GM19455 (cell line): ENCODE data around the gene PLCB4.
"Not testable (repeated sequence)": the region's sequence is repeated elsewhere in the genome, so short reads cannot be mapped to it uniquely, and the experiment has no call there.

Source experiments
- ATAC-seq: cut with Tn5 transposase; IDR thresholded peaks from one replicate; pipeline ENCODE4 v1.9.1; 2021; ENCODE audit not compliant: unreplicated experiment

PLCB4 gene

DNA sequence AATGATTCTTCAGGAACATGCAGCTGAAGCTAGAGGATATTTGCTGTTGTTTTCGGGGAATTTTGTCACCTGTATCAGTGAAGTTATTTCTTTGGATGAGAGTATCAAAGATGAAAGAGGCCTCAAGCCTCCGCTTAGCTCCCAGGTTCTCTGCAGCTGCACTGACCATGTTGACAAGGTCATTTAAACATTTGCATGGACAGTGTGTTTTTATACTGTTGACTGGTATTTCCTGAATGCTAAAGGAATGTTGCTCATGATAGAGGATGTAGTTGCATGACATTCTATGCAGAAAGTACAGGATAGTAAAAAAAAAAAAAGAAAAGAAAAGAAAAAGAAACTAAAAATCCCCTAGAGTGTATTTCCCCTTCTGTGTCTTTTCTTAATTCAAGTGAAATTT lies 279.9 kb downstream of the PLCB4 start:
- ATAC-seq = no peak

DNA sequence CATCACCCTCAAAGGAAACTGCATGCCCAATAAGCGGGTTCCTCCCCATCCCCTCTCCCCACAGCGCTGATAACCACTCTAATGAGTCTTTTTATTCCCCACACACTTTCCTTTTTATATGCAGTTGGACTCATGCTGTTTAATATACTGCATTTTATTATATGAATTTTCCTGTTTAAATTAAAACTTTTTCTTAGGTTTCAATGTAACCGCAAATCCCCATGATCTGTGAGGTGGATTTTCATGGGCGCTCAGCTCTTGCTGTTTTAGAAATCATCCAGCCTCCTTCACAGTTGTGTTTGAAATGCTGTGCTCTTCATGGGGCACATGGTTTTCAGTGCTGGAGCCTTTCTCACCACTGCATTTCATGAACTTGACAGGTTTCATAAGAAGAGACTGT lies 280.4 kb downstream of the PLCB4 start:
- ATAC-seq = no peak

DNA sequence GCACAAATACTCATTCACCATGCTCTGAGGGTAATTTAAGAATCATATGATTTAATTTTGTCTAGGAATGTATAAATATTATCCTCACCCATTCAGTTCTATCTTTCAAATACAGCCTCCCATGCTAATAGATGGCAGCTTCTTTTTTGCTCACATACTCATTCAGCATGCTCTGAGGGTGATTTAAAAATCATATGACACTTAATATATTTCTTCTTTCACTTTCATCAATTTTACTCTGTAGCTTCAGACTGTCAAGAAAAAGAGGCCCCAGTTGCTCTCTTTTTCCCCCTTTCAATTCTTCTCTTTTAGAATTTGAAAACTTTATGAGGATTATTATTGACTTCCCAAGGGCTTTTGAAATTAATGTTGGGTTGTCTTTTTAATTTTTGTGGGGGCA lies 283.9 kb downstream of the PLCB4 start:
- no peak for ATAC-seq

DNA sequence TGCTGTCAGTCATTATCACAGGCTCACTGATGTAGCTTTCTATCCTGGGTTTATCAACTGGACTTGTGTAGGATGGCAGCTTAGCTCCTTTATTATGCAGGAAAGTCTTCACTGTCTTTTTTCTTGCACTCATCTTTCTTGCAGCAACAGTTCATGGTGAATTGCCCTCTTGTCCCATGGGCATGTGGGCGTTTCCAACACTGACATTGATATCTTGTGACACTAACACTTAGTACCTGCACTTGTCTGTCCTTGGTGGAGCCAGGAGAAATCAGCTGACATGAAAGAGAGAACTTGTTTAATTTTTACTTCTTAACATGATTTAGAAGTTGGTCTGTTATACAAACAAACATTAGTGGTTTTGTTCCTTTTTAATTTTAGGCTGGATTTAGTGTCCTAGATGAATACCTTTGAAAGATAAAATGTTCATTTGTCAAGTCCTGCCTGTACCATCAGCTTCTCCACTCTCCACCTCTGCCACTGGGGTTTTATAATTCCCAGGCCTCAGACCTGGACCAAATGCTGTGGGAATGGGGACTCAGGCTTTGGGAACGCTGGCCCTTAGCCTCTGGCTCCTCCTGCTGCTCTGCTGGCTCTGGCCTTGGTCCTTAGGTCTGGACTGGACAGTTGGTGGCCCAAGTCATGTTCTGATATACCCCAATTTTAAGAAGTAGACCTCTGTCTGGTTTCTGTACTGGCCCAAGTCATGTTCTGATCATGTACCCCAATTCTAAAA lies 284.5 kb downstream of the PLCB4 start:
- no peak for ATAC-seq

DNA sequence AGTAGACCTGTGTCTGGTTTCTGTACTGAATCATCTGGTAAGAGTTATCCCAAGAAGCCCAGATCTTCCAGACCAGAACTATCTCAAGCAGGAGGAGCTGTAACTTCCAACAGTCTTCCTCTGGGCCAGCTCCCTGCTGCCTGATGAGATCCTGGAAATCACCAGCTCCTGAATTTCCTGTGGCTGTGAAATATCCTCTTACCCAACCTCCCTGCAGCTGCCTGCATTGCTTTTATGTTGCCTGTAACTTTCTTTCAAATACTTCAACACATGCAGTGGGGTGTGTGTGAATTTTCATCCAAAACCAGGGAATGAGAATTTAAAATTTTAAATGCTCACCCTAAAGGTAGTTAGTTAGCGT lies 285.0 kb downstream of the PLCB4 start:
- no peak for ATAC-seq

DNA sequence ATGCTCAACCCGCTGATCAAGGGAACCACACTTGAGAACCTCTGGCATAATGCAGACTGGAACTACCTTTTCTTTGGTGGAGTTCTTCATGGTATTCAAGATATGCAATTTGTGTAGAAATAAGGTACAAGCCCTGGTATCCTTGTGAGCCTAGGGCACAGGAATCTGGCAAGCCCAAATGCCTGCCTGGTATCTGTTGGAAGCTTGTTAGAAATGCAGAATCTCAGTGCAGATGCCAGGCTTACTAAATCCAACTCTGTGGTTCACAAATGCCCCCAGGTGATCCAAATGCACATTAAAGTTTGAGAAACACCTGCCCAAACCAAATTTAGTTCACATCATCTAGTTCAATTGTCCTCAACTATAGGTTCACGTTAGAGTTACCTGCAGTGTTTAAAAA lies 285.7 kb downstream of the PLCB4 start:
- ATAC-seq = no peak

DNA sequence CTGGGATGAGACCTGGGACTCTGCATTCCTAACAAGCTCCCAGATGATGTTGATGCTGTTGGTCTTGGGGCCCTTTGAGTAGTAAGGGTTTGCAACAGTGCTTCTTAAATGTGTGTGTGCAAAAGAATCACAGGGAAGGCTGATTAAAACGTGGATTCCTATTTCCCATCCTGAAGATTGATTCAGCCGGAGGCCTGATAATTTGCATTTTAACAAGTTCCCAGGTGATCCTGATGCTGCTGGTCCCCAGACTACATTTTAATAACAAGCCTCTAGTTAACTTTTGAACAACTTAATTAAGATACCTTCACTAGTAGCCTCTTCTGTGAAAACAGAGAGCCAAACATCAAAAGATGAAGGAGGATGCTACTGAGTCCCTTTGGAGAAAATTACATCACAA lies 289.1 kb downstream of the PLCB4 start:
- no peak for ATAC-seq

DNA sequence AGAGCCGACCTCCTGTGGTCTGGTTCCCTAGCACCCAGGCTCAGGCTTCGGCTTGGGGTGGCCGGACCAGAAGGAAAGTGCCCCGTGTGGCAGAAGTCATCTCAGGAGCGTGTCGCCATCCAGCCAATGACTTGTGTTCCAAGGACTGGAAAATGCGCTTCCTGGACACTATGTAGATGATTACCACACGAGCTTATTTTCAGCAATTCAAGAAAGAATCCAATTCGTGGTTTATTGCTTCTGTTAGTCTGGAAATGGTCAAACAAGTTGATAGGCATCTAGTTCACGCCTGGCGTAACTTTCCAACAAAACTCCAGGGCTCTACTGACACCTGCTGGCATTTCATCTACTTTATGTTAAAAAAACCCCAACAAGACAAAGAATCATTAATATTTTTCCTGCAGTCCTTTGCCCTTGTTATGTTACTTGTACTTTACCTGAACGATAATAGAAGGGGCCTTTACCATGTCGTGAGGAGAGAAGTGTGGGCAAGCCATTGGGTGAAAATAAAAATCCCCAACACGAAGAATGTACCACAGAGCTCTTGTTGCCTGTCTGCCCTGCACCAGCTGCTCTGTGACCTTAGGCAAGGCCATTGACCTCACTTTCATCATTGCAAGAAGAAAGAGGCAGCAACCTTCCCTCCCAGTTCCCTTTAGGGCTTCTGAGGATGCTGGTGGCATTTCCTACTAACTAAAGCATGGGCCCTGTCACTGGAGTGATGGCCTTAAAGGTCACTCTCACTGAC lies 290.8 kb downstream of the PLCB4 start:
- no peak for ATAC-seq

DNA sequence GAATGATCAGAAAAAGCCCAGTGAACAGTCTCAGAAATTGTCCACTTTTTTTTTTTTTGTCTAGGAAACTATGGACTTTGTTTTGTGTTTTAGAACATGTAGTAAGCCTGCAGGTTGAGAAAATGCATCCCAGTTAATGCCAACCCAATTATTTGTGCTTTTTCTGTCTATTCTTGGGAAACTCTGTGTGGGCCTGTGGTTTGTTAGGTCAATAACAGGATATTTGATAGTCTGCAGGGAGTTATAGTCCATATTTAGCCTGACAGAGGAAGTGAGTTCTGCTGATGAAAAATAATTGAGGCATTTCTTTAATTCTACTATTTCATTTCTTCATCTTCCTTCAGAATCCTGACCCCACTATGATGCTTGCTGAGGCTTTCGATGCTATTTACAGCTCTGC lies 291.5 kb downstream of the PLCB4 start:
- no peak for ATAC-seq

DNA sequence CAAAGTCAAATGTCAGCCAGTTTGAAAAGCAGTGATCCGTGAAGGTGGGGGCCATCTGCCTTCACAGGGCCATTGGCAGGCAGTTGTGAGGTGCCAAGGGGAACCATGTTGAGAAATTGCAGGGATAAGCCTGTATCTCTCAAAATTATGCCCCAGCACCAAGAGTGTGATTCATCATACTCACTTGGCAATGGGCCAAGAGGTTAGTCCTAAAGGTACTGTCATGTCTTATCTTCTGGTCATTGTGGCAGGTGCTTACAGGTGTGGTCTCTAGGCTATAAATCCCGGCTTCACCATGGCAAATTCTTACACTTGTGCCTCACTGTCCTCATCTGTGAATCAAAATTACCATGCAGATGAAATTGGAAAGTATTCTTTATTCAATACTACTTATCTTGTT lies 294.8 kb downstream of the PLCB4 start:
- ATAC-seq = no peak

DNA sequence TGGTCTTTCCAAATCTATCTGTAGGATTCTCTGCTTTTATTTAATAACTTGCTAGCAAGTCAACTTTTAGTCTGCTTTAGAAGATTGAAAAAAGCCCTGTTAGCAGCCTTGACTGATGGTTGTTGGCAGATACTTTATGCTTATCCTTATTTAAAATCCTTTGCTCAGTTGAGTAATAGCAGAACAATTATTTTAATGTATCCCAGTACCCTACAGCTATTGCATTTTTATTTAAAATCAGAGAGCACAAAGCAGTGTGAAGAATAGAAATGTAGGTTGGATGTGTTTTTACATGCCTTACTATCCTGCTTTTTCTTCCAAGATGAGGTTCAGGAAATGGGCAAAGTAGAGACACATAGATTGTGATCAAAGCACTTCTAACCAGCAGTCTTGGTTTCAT lies 298.4 kb downstream of the PLCB4 start:
- no peak for ATAC-seq

DNA sequence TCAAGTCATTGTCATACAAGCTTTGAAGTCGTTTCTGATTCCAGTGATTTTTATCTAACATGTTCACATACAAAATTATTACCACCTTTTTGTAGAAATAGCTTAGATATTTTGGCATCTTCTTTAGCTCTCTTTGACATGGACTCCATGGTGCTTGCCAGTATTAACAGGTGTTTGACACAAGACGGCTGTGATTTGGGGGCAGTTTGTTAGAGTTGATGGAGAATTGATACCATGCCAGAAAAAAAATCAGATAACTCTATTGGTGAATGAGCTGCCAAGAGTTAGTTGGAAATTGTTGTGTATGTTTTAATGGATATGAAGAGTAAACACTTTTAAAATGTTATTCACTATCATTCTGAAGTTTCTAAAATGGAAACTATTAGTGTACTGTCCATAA lies 298.9 kb downstream of the PLCB4 start:
- no peak for ATAC-seq

DNA sequence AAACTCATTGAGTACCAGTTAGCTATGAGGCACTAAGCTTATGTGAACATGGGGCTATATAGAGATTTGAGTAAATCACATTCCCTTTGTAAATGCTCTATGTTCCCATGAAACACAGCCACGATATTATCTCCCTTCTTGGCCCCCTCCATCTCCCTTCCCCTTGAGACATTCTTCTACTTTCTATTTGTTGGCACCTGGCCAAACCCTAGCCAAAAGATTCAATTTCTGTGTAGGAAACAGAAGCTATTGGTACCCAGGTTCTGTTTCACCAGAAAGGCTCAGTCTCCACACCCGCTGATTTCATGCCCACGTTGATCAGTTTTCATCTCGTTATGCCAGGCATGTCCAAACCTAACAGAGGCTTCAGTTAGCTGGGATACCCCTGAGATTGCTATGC lies 300.0 kb downstream of the PLCB4 start:
- no peak for ATAC-seq

DNA sequence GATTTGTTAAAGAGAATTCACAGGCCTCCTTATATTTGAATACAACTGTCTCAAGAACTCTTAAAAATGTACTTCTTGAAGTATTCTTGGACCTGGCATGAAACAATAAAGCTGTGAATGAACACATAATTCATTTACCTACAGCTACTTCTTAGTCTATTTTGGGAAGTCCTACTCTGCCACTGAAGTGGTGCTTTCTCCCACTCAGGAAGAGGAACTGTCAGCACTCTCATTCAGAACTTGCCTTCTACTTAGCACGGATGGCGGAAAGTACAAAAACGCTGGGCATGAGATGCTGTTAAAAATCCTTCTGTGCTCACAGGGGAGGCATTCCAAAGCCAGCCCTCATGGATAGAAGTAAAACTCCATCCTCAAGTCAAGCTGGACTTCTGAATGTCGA lies 300.7 kb downstream of the PLCB4 start:
- no peak for ATAC-seq

DNA sequence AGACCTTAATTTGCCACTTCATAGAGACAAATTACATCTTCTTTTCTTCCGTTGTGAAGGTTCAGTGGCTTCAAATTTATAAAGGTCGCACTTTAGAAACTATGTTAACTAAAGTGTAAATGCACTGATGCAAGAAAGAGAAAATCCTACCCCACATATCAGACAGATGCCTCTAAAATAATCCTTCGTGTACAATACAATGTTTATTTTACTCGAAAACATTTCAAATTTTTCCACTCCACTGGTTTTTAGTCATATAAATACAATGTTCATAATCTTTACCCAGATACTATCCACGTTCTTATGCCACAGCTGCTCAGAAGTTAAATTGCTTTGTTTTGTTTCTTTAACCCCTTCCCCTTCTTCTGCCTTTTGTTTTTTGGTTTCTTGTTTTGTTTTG lies 305.2 kb downstream of the PLCB4 start:
- ATAC-seq = no peak

DNA sequence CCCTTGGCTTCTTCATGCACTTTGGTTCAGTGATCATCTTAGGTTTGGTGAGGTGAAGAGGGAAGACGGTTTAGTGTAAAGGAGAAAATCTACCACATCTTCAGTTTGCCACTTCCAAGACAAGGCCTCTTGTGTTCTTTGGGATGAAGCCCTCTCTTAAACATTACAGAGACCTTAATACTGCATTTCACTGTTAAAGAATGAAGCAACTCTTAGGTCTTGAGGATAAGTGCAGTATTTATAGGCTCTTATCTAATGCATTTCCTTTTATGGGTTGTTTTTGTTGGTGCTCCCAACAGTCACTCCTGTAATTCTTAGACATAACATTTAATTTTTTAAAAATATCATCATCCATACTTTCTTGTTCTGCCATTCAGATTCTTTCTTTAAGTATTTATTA lies 305.6 kb downstream of the PLCB4 start:
- no peak for ATAC-seq

DNA sequence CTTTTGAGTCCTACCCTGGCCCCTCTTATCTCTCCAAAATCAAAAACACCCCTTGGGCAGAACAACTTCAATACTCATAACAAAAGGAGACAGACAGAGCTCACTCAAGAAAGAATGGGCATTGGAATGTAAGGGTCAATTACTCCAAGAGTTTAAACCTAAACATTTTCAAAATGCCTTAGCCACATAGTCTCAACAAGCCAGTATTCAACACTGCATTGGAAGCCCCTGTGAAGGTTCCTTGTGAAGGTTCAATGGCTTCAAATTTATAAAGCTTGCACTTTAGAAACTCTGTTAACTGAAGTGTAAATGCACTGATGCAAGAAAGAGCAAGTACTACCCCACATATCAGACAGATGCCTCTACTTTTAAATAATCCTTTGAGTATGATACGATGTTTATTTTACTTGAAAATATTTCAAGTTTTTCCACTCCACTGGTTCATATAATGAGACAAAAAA lies 306.4 kb downstream of the PLCB4 start:
- no peak for ATAC-seq

DNA sequence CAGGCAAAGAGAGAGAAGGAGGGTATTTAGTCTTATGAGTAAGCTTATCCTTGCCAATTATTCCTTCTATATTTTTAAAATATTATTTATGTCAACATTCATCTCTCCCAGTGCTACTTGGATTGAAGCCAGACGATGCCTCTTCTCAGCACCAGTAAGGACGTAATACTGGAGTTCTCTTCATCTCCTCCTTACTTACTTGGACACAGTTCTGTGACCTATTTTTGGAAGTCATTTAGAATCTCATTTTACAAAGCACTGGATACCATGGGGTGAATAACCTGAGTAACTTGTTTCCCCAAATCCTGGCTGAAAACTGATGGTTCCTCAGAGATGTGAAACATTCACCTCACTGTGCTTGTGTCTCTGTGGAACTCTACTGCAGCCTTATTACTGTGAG lies 308.1 kb downstream of the PLCB4 start:
- ATAC-seq = no peak

DNA sequence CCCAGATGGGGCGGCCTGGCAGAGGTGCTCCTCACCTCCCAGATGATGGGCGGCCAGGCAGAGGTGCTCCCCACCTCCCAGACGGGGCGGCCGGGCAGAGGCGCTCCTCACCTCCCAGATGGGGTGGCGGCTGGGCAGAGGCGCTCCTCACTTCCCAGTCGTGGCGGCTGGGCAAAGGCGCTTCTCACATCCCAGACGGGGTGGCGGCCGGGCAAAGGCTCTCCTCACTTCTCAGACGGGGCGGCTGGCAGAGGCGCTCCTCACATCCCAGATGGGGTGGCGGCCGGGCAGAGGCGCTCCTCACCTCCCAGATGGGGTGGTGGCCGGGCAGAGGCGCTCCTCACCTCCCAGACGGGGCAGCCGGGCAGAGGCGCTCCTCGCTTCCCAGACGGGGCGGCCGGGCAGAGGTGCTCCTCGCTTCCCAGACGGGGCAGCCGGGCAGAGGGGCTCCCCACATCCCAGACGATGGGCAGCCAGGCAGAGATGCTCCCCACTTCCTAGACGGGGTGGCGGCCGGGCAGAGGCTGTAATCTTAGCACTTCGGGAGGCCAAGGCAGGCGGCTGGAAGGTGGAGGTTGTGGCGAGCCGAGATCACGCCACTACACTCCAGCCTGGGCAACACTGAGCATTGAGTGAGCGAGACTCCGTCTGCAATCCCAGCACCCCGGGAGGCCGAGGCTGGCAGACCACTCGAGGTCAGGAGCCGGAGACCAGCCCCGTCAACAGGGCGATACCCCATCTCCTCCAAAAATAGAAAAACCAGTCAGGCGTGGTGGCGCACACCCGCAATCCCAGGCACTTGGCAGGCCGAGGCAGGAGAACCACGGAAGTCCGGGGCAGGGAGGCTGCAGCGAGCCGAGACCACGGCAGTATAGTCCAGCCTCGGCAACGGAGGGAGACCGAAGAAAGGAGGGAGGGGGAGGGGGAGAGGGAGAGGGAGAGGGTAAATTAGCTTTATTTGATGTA lies 316.7 kb downstream of the PLCB4 start:
- ATAC-seq = not testable (repeated sequence)

DNA sequence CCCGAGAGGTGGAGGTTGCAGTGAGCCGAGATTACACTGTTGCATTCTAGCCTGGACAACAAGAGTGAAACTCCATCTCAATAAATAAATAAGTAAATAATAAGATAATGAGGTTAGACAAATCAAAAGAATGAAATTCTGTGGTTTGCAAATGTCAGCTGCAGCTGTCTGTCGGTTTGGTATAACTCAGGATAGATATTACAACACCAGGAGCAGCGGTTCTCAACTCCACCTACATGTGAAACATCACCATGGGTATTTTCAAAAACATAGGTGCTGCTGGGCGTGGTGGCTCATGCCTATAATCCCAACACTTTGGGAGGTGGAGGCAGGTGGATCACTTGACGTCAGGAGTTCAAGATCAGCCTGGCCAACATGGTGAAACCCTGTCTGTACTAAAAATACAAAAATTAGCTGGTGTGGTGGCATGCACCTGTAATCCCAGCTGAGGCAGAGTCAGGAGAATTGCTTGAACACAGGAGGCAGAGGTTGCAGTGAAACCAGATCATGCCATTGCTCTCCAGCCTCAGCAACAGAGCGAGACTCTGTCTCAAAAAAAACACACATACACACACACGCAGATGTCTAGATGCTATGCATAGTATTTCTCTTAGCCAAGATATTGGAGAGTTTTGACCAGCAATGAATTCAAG lies 319.4 kb downstream of the PLCB4 start:
- no peak for ATAC-seq

DNA sequence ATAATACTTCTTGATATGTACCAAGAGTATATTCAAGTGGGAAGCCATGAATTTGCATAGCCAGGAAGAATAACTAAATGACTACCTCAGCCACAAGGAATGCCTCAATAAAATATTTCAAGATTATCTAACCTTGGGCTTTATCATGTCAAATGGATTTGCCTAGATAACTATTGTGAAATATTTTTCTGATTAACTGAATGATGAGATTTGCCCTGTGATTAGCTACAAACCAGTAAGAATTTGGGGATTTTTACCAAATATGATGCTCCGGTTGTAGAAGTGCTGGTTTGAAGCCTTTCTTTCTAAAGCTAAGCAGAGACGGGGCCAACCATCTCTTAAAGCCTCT lies 319.9 kb downstream of the PLCB4 start:
- ATAC-seq = no peak
